K562 (cell line): ENCODE data around the gene TRAF7. TPM values are rescaled to one million over a fixed set of nuclear protein-coding genes. Genes with fewer than 3 reads are reported as not detected.
A peak's percentile ranks its signal among the peaks of the same experiment; 100 is the strongest.

Experiments used
- BCOR ChIP-seq: fragments of 450-650 bp; IDR thresholded peaks from 2 replicates; pipeline ENCODE4 v1.6.1; 2016
- HDAC6 ChIP-seq: IDR thresholded peaks from 2 replicates; pipeline ENCODE4 v1.6.1; 2012; ENCODE audit warnings: low read depth, mild to moderate bottlenecking, control low read depth, inconsistent platforms, low read length, moderate library complexity
- KDM5B ChIP-seq: fragments of 200-600 bp; sonication (generic); IDR thresholded peaks from 2 replicates; pipeline ENCODE4 v1.6.1; 2012; ENCODE audit warnings: low read depth, mild to moderate bottlenecking, moderate library complexity, low read length, control low read depth, inconsistent platforms; ENCODE audit not compliant: insufficient replicate concordance
- MGA ChIP-seq: fragments of 450-650 bp; IDR thresholded peaks from 2 replicates; pipeline ENCODE4 v1.6.1; 2016; ENCODE audit warnings: mild to moderate bottlenecking, moderate library complexity
- TCFL5 ChIP-seq: fragments of 250-450 bp; sonication (Bioruptor Pico); conservative IDR thresholded peaks from 2 replicates; pipeline ENCODE4 v1.6.1; 2021; ENCODE audit warnings: mild to moderate bottlenecking, moderate library complexity, matching md5 sums
- ZEB2 ChIP-seq: fragments of 450-650 bp; IDR thresholded peaks from 2 replicates; pipeline ENCODE4 v1.6.1; 2016
- ZNF347 ChIP-seq: fragments of 450-650 bp; formaldehyde crosslinking; IDR thresholded peaks from 2 replicates; pipeline ENCODE4 v1.4.0; 2020; ENCODE audit warnings: low read depth, mild to moderate bottlenecking, moderate library complexity
- ZNF766 ChIP-seq: fragments of 200-800 bp; sonication (Bioruptor generic); conservative IDR thresholded peaks from 2 replicates; pipeline ENCODE4 v1.6.1; 2016; ENCODE audit warnings: missing genetic modification characterization, missing compliant biosample characterization
- polyA plus RNA-seq, 8 experiments: library from polyadenylated mRNA; depleted of rRNA in 4 of 8; stranded (reverse) in 5 of 8; unstranded in 3 of 8; fragments of >200 nt; fragmentation: Nextera tagmentation in 2 of 8; fragmentation: Illumina TruSeq in 1 of 8; extraction: Ambion mirVana in 2 of 8; extraction: Trizol in 1 of 8; gene quantifications; 2 replicates each; pipeline versions ENCODE4 v1.2.1 to v1.2.3, GENCODE V29; 2011 to 2014; ENCODE audit warnings: inconsistent platforms in 1 of 8, missing spikeins in 1 of 8
- total RNA-seq, 7 experiments: library from RNA; depleted of rRNA in 6 of 7; stranded (reverse); fragments of >200 nt in 6 of 7; fragmentation: Illumina TruSeq in 2 of 7; extraction: Trizol in 2 of 7; gene quantifications; 2 replicates each; pipeline versions ENCODE4 v1.2.1 to v1.2.3, GENCODE V29; 2011 to 2021; ENCODE audit warnings: low replicate concordance in 1 of 7
- TF ChIP-seq, protein P1 (sequence below): fragments of 150-350 bp; conservative IDR thresholded peaks from 2 replicates; pipeline ENCODE4 v1.6.1; 2014; ENCODE audit warnings: low read length
- TF ChIP-seq, protein P2 (sequence below): IDR thresholded peaks from 2 replicates; pipeline ENCODE4 v1.6.1; 2011; ENCODE audit warnings: borderline replicate concordance, low read depth, mild to moderate bottlenecking, moderate library complexity, low read length; ENCODE audit not compliant: insufficient read depth, poor library complexity, severe bottlenecking

The TRAF7 gene
- total and polyA plus RNA-seq, 9 of the 15 experiments (the other 6 are each of a cell fraction or from before 2014, with no cell fraction given), result 1.1 to 113 (median 41.6) TPM

DNA sequence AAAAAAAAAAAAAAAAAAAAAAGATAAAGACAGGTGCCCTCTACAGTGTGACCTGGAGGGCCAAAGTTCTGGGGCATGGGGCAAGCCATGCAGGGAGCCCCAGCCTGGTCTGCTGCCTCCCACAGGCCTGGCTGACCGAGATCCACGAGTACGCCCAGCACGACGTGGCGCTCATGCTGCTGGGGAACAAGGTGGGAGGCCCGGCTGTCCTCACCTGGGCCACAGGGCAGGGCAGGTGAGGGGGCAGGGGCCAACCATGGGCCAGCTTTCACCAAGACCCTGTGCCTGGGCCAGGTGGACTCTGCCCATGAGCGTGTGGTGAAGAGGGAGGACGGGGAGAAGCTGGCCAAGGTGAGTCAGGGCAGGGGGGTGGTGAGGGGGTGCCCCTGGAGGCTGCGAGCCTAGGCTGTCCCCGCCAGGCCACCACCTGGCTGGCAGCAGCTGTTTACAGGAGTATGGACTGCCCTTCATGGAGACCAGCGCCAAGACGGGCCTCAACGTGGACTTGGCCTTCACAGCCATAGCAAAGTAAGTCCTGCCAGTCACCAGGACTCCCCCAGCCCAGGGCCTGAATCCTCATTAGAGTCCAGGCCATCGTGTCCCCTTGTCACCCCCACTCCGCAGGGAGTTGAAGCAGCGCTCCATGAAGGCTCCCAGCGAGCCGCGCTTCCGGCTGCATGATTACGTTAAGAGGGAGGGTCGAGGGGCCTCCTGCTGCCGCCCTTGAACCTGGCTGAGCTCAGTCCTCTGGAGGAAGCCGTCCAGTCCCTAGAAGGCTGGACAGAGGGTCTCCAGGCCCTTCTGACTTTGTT, 2.7 kb upstream of the TRAF7 start (continued):
- TF ChIP-seq ZNF347 (0 out of 2 replicates have a peak, but pooled peaks have one; percentile 28), ZEB2 (peak; percentile 73; the same call in 1 of the 2 replicates), KDM5B (peak; percentile 65), HDAC6 (peak; percentile 4; the same call in 1 of the 2 replicates), MGA (peak; percentile 57), BCOR (no peak), ZNF766 (no peak), TCFL5 (no peak)
- TF ChIP-seq, protein P1, sequence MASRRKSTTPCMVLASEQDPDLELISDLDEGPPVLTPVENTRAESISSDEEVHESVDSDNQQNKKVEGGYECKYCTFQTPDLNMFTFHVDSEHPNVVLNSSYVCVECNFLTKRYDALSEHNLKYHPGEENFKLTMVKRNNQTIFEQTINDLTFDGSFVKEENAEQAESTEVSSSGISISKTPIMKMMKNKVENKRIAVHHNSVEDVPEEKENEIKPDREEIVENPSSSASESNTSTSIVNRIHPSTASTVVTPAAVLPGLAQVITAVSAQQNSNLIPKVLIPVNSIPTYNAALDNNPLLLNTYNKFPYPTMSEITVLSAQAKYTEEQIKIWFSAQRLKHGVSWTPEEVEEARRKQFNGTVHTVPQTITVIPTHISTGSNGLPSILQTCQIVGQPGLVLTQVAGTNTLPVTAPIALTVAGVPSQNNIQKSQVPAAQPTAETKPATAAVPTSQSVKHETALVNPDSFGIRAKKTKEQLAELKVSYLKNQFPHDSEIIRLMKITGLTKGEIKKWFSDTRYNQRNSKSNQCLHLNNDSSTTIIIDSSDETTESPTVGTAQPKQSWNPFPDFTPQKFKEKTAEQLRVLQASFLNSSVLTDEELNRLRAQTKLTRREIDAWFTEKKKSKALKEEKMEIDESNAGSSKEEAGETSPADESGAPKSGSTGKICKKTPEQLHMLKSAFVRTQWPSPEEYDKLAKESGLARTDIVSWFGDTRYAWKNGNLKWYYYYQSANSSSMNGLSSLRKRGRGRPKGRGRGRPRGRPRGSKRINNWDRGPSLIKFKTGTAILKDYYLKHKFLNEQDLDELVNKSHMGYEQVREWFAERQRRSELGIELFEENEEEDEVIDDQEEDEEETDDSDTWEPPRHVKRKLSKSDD, result no peak
- TF ChIP-seq, protein P2, sequence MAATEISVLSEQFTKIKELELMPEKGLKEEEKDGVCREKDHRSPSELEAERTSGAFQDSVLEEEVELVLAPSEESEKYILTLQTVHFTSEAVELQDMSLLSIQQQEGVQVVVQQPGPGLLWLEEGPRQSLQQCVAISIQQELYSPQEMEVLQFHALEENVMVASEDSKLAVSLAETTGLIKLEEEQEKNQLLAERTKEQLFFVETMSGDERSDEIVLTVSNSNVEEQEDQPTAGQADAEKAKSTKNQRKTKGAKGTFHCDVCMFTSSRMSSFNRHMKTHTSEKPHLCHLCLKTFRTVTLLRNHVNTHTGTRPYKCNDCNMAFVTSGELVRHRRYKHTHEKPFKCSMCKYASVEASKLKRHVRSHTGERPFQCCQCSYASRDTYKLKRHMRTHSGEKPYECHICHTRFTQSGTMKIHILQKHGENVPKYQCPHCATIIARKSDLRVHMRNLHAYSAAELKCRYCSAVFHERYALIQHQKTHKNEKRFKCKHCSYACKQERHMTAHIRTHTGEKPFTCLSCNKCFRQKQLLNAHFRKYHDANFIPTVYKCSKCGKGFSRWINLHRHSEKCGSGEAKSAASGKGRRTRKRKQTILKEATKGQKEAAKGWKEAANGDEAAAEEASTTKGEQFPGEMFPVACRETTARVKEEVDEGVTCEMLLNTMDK, result peak; percentile 70
